ENCODE data around the gene EGFR.
"Not testable (repeated sequence)": the region's sequence is repeated elsewhere in the genome, so short reads cannot be mapped to it uniquely, and the experiment has no call there.

EGFR gene

DNA sequence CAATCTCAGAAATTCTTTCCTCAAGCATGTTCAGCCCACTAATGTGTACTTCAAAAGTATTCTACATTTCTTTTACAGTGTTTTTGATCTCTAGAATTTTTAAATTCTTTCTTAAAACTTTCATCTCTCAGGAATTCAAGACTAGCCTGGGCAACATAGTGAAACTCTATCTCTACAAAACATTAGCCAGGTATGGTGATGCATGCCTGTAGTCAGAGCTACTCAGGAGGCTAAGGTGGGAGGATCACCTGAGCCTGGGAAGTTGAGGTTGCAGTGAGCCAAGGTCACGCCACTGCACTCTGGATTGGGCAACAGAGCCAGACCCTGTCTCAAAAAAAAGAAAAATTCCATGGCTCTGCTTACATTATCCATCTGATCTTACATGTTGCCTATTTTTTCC is 5.0 kb upstream of the EGFR start:
- no peak for DNase-seq (ENCODE audit: low read depth)

- DNase-seq (ENCODE audit: low read depth) = no peak
Observed at GRCh38 chr7:55016061-55016745, 2.6 kb upstream of the EGFR start.

DNA sequence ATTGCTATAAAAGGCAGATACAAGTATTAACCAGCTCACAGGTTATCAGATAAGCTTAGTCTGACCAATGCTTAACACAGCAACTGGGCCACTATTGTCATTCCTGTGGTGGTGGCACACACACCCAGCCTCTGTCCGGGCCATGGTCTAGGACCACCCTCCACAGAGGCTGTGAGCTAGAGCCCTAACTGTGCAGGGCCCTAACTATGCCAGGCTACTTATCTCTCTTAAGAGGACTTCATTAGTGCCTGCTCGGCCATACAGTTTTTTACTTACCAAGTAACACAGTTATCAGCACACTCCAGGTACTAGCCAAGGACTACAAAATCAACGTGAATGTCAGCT is 2.1 kb upstream of the EGFR start:
- no peak for DNase-seq (ENCODE audit: low read depth)

- DNase-seq (ENCODE audit: low read depth) = no peak
Observed at GRCh38 chr7:55017841-55018240, 976 bp upstream of the EGFR start.

DNA sequence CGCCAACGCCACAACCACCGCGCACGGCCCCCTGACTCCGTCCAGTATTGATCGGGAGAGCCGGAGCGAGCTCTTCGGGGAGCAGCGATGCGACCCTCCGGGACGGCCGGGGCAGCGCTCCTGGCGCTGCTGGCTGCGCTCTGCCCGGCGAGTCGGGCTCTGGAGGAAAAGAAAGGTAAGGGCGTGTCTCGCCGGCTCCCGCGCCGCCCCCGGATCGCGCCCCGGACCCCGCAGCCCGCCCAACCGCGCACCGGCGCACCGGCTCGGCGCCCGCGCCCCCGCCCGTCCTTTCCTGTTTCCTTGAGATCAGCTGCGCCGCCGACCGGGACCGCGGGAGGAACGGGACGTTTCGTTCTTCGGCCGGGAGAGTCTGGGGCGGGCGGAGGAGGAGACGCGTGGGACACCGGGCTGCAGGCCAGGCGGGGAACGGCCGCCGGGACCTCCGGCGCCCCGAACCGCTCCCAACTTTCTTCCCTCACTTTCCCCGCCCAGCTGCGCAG is 424 bp downstream of the EGFR start:
- DNase-seq (ENCODE audit: low read depth) = no peak

DNA sequence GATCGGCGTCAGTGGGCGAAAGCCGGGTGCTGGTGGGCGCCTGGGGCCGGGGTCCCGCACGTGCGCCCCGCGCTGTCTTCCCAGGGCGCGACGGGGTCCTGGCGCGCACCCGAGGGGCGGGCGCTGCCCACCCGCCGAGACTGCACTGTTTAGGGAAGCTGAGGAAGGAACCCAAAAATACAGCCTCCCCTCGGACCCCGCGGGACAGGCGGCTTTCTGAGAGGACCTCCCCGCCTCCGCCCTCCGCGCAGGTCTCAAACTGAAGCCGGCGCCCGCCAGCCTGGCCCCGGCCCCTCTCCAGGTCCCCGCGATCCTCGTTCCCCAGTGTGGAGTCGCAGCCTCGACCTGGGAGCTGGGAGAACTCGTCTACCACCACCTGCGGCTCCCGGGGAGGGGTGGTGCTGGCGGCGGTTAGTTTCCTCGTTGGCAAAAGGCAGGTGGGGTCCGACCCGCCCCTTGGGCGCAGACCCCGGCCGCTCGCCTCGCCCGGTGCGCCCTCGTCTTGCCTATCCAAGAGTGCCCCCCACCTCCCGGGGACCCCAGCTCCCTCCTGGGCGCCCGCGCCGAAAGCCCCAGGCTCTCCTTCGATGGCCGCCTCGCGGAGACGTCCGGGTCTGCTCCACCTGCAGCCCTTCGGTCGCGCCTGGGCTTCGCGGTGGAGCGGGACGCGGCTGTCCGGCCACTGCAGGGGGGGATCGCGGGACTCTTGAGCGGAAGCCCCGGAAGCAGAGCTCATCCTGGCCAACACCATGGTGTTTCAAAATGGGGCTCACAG is 1.1 kb downstream of the EGFR start:
- no peak for DNase-seq (ENCODE audit: low read depth)

GRCh38 chr7:55020466-55020871 is 1.7 kb downstream of the EGFR start:
- no peak for DNase-seq (ENCODE audit: low read depth)

DNA sequence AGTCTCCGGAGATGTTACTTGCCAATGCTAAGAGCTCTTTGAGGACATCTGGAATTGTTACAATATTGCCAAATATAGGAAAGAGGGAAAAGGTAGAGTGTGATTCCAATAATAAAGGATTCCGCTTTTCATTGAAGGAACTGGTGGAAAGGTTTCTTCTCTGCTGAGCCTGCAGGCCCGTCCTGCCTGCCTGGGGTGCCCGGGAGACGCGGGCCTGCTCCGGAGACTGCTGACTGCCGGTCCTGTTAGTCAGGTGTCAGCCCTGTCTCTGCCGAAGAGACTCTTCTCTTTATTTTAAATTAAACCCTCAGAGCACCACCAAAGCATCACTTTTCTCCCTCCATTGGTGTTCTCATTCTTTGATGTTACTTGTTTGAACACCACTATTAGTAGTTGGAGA is 2.2 kb downstream of the EGFR start:
- no peak for DNase-seq (ENCODE audit: low read depth)

DNA sequence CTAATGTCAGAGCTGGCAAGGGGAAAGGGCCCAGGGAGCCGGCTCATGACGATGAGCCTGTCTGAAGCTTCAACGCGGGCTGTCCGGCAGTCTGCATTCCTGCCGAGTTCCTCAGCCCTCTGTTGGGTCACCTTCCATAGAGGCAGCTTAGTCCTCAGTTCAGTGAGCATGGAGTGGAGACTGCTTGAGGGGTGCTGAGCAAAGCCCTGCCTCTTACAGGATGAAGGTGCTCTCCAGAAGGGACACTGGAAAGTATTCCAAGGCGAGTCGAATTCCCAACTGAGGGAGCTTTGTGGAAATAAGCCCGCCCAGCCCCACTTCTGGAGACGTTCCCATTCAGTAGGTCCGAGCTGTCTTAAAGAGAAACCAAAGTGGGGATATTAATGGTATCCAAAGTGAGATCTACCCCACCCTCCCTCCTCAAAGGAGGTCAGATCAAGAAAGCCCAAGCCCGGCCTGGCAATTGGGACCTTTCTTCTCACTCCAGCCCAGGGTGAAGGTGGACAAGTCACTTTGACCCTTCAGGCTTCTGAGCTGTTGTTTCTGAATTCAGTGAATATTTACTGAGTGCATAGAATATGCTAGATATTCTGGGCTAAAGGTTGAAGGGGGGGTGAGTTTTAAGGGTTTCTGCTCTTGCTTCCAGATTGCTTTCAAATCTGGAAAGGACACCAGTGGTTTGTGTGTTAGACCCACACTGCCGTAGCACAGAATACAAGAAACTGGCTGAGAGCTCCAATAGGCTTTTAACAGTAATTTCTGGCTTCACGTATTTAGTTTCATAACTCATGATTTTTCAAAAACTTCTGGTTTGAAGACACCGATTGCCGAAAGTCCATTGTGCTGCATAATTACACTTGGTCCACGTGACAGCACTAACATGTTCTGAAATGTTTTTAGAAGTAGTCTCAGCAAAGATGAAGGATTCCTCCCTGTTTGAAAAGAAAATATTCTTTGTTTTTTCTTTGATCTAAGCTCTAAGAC is 3.5 kb downstream of the EGFR start:
- no peak for DNase-seq (ENCODE audit: low read depth)

- no peak for DNase-seq (ENCODE audit: low read depth)
Observed at GRCh38 chr7:55023841-55024505, 5.2 kb downstream of the EGFR start.

- no peak for DNase-seq (ENCODE audit: low read depth)
Observed at GRCh38 chr7:55024776-55025175, 6.0 kb downstream of the EGFR start.

- no peak for DNase-seq (ENCODE audit: low read depth)
Observed at GRCh38 chr7:55026086-55026790, 7.4 kb downstream of the EGFR start.

GRCh38 chr7:55026867-55027490 is 8.2 kb downstream of the EGFR start:
- no peak for DNase-seq (ENCODE audit: low read depth)

GRCh38 chr7:55028011-55028410 is 9.2 kb downstream of the EGFR start:
- no peak for DNase-seq (ENCODE audit: low read depth)

DNA sequence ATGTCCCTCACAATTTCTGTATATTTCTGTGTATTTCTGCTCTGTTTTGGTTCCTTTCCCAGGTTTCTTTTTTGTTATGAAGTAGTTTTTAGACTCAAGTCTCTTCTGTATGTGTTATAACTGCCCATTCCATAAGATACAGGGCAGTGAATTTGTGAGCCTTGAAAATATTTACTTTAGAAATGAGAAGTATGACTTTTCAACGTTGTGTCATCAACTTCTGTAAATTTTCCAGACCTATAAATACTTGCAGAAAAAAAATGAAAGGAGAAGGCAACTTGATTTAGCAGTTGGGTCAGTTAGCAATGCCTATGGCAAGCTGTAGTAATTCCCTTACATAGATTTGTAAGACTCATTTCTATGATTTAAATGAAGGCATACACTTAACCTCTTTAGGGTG is 11.5 kb downstream of the EGFR start:
- DNase-seq (ENCODE audit: low read depth) = no peak

DNA sequence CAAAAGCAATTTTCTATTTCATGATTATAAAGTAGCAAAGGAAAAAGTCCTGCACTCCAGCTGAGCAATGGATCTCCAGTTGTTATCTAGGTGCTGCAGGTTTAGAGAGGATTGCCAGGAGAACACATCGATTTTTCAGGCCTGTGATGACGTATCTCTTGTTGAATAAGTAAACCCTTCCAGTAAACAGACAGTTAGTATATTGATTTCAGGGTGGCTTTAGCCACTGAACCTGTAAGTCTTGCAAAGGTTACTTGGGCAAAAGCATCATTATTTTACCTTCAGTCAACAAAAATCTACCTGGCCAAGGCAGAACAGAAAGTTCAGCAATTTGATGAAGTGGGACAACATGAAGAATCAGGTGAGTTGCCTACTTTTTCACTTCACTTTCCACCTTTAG is 12.3 kb downstream of the EGFR start:
- DNase-seq (ENCODE audit: low read depth) = no peak

- no peak for DNase-seq (ENCODE audit: low read depth)
Observed at GRCh38 chr7:55032069-55032699, 13.4 kb downstream of the EGFR start.

- DNase-seq (ENCODE audit: low read depth) = no peak
Observed at GRCh38 chr7:55033236-55033846, 14.5 kb downstream of the EGFR start.

DNA sequence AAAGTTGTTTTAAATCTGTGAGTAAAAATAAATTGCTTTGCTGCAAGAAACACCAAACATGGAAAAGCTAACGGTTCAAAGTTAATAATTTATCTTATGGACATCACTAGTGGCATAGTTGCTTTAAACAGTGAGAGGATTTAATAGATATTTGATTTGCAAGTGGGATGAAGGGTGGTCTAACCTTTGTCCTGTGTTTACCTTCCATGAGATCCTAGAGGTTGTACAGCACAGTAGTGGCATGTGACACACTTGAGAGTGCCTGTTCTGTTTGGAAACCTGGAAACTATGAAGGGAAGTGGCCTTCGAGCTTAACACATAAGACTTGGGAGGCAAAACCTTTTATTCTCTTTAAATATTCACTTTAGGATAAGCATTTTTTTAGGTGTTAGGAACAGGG is 16.0 kb downstream of the EGFR start:
- no peak for DNase-seq (ENCODE audit: low read depth)

DNA sequence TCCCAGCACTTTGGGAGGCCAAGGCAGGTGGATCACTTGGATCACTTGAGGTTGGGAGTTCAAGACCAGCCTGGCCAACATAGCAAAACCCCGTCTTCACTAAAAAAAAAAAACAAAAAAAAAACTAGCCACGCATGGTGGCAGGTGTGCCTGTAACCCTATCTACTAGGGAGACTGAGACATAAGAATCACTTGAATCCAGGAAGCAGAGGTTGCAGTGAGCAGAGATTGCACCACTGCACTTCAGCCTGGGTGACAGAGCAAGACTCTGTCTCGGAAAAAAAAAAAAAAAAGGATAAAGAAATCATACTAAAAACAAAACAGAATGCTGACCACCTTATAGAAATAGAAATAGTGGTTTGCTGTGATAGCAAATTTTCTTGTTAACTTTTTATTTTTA is 16.6 kb downstream of the EGFR start:
- DNase-seq (ENCODE audit: low read depth) = not testable (repeated sequence)
